Kidney glomerular epithelial cell (primary cell): ENCODE results near the gene PPP2R1B.
"Not testable (repeated sequence)": the region's sequence is repeated elsewhere in the genome, so short reads cannot be mapped to it uniquely, and the experiment has no call there.

ENCODE experiments used
- DNase-seq: peaks from one replicate; lab custom pipeline; 2025; lab: John Stamatoyannopoulos, UW

The PPP2R1B gene

DNA sequence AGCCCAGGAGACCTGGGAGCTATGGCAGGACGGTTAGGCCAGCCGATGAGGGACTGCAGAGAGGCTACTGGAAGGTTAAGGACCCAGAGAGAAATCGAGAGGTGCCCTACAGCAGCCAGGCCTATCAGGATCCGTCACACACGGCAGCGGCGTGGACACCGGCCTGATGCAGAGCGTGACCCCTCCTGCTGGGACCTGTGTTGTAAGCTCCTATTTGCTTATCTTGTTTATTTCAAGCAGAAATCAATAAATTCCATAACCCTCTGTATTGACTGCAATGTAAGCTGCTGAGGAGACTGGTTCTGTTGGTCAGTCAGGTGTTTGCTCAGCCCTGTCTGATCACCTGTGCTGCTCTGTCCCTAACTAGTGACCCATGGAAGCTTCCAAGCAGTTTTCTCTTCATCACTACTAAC is 39.9 kb downstream of the PPP2R1B start:
- DNase-seq, result no peak

- DNase-seq, result no peak
Observed at GRCh38 chr11:111725621-111726020, 40.6 kb downstream of the PPP2R1B start.

DNA sequence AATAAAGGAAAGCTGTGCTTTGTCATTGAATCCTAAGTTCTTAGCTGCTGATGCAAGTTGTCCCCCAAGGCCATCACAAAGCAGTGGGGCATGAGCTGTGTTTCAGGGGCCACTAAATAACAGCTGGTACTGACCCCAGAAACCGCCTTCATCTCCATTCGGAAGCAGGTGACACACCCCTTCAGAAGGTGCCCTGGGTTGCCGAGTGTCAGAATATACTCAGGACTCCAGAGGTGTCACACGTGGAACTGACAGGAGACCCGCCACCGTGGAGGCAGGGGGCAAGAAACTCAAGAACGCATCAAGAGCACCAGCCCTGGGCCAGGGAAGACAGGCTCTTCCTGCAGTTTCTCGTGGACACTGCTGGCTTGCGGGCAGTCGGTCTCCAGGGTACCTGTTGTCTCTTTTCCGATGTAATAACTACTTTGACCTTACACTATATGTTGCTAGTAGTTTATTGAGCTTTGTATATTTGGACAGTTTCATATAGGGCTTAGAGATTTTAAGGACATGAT is 41.5 kb downstream of the PPP2R1B start:
- no peak for DNase-seq

DNA sequence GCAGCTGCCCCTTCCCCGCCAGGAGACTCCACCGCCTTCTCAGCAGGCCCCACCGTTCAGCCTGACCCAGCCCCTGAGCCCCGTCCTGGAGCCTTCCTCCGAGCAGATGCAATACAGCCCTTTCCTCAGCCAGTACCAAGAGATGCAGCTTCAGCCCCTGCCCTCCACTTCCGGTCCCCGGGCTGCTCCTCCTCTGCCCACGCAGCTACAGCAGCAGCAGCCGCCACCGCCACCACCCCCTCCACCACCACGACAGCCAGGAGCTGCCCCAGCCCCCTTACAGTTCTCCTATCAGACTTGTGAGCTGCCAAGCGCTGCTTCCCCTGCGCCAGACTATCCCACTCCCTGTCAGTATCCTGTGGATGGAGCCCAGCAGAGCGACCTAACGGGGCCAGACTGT is 42.6 kb downstream of the PPP2R1B start:
- no peak for DNase-seq

DNA sequence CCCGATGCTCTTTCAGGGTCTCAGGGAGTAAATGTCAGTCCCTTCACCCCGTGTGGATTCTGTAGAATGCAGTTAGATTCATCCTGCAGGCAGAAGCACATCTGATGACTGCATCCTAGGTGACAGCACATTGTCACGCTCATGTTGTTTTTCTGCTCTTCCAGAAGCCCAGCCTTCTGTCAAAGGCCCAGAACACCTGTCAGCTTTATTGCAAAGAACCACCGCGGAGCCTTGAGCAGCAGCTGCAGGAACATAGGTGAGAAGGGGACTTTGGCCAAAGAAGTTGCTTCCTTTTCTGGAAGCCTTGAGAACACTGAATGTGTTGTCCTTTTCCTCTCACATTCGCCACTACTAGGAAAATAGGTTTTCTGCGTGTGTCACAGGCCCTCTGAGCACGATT is 43.7 kb downstream of the PPP2R1B start:
- DNase-seq, result no peak

GRCh38 chr11:111720801-111721494 is 45.2 kb downstream of the PPP2R1B start:
- no peak for DNase-seq

GRCh38 chr11:111719379-111719778 is 46.8 kb downstream of the PPP2R1B start:
- no peak for DNase-seq

DNA sequence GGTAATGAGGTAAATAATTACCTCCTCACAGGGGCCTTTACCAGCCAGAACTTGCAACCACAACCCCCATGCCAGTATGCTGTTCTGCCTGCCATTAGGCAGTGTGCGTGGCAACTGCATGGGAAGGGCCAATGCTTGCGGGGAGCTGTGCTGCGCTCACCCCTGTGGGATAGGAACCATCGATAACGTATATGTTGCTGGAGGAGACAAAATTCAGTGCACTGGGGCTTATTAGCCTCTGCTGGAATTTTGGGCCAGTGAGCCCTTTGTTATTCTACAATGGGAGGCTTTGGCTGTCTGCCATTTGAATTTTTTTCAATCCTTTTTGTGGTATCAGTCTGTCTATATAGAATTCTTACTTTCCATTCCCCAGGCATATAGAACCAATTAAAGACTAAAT is 47.3 kb downstream of the PPP2R1B start:
- no peak for DNase-seq

- peak; percentile 32 for DNase-seq
Observed at GRCh38 chr11:111718436-111718835, 47.8 kb downstream of the PPP2R1B start.

DNA sequence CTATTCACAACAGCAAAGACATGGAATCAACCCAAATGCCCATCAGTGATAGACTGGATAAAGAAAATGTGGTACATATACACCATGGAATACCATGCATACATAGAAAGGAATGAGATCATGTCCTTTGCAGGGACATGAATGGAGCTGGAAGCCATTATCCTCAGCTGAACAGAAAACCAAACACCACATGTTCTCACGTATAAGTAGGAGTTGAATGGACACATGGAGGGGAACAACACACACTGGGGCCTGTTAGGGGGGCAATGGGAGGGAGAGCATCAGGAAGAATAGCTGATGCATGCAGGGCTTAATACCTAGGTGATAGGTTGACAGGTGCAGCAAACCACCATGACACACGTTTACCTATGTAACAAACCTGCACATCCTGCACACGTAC is 48.5 kb downstream of the PPP2R1B start:
- DNase-seq, result not testable (repeated sequence)

DNA sequence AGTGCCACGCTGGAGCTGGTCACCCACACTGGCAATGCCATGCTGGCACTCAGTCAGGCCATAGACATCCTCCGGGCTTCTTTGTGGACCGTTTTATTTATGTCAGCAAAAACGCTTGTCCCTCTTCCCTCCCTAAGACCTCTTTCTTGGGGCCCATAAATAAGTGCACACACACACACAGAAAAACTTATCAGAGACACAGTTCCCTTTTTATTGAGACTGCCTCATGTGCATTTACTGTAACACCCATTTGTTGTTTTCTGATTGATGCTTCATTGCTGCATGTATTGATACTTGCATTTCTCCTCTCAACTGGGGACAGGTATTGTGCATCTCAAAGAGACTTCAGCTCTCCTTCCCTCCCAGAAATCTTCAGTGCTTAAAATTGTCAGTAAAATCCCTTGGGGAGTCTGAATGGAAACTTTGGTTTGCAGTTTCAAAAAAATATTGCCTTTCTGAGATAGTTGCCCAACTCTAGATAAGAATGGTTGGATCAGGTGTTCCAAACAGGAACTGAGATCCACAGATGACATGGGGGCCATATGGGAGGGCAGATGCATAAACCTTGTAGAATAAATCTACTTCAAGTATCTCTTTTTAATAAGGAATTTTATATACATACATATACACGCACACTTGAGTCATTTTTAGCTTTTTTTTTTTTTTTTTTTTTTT is 50.9 kb downstream of the PPP2R1B start:
- DNase-seq, result no peak

DNA sequence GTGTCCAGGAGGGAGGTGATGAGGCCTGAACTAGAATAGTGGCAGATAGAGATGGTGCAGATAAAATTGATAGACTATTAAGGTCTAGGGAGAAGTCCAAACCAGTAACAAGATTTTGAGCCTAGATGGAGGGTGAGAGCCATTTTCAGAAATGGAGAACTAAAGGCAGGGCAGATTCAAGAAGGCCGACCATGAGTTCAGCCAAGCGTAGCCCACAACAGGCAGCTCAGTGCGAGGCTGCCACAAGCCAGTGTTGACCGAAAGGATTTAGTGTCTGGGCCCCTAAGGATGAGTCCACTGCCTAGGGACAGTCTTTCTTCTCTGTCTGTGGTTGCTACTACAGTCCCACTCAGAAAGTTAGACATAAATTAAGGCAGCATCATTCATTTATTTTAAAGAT is 51.7 kb downstream of the PPP2R1B start:
- no peak for DNase-seq

- DNase-seq, result no peak
Observed at GRCh38 chr11:111707691-111708067, 58.5 kb downstream of the PPP2R1B start.

- DNase-seq, result no peak
Observed at GRCh38 chr11:111707039-111707690, 59.0 kb downstream of the PPP2R1B start.

- no peak for DNase-seq
Observed at GRCh38 chr11:111703576-111703975, 62.6 kb downstream of the PPP2R1B start.

- DNase-seq, result no peak
Observed at GRCh38 chr11:111702623-111703022, 63.6 kb downstream of the PPP2R1B start.

DNA sequence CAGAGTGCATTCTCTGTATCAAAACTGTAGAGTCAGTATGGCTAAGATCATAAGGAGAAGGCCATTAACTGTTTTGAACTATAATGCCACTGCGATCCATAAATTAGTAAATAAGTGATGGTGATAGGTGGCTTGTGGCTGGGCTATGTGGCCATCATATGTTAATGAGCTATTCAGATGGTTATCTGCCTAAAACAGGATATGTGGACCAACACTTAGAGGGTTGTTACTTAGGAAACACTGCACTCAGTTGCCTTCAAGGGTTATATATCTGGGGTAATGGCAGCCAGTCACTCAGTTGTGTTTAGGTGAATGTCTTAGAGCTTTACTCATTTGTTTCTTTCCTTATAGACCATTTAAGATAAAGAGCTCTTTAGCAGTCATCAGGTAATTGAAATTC is 66.0 kb downstream of the PPP2R1B start:
- DNase-seq, result no peak

DNA sequence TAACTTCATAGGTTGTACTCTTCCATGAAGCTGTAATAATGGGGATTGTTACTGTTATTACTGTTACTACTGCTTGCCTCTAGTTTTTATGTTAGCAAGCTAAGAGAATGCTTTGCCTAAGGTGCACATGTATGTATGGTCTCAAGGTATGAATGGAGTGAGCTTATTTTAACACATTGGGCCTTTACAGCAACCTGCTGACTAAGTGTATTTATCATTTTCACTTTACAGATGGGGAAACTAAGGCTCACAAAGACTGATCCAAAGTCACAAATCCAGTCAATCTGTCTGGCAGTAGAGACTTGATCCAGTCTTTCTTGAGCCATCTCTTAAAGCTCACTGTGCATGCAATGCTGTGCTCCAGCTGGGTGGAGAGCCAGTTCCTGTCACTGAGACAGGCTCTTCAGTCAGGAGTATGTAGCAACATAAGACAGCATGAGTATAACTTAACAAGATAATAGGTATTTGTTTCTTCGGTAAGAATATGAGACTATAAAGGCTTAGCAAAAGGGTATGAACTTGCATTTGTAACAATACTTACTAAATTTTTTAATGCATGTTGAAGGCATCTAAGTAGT is 66.5 kb downstream of the PPP2R1B start:
- no peak for DNase-seq

- no peak for DNase-seq
Observed at GRCh38 chr11:111698852-111699559, 67.2 kb downstream of the PPP2R1B start.

DNA sequence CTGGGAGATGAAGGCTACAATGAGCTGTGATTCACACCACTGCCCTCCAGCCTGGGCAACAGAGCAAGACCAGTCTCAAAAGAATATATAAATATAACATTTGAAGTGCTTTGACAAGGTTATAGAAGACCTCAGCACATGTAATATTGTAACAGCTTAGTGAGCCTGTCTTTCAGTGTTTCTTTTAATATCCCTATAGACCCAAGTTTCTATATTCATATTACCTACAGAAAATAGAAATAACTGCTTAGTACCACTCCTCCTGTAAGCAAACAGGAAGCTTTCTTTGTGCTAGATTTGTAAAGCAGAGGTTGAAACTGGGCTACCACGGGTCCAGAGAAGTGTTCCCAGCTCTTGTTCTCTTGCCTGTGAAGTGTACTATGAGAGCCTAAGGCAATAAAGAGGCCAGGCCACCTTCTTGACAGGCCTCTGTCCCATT is 68.2 kb downstream of the PPP2R1B start:
- peak; percentile 16 for DNase-seq

GRCh38 chr11:111696556-111696955 is 69.6 kb downstream of the PPP2R1B start:
- no peak for DNase-seq

DNA sequence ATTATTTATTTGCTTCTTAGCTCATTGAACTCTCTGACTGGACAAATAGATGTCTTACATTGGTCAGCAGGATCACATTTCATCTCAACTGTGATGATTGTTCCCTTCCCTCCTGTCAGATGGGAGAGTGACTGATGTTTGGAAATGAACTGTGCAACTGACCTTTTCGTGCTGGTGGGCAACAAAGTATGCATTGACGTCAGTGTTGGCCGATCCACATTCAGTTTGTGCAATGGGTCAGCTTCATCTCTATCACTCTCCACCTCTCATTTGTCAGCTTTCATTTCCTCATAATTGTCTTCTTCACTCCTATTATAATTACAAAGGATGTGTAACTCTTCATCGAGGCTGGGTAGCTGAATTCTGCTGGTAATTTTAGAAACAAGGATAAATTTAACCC is 71.3 kb downstream of the PPP2R1B start:
- peak; percentile 93 for DNase-seq
